SK-N-SH (cell line): ENCODE results near the gene C11orf86. TPM values are rescaled to one million over a fixed set of nuclear protein-coding genes. Genes with fewer than 3 reads are reported as not detected.

Experiments
- CTCF ChIA-PET: fragments of 300-600, 350-600 bp; formaldehyde crosslinking; extraction: SDS; loops from one replicate; lab custom pipeline; 2021; lab: Yijun Ruan, JAX
- POLR2A ChIA-PET: fragments of 350-600 bp; sonication (Branson Sonifier 250); formaldehyde crosslinking; extraction: SDS; loops from one replicate; lab custom pipeline; 2020; ENCODE audit warnings: antibody characterized with exemption, inconsistent platforms; lab: Yijun Ruan, JAX
- DNase-seq: peaks from one replicate; pipeline ENCODE4 v3.0.0; 2012
- H2AFZ ChIP-seq: fragments of 200-600 bp; sonication (generic); 2 replicates; pipeline ENCODE4 v1.8.1; 2016; ENCODE audit warnings: antibody characterized with exemption, mild to moderate bottlenecking, low read depth
- H3F3A ChIP-seq: fragments of 200-600 bp; sonication (generic); replicated peaks from 2 replicates; pipeline ENCODE3; 2016; ENCODE audit warnings: antibody characterized with exemption, mild to moderate bottlenecking; ENCODE audit not compliant: insufficient read depth
- H3K27ac ChIP-seq, 2 experiments: fragments of 200-500 bp in 1 of 2; fragments of 200-600 bp in 1 of 2; sonication (Bioruptor generic) in 1 of 2; sonication (generic), shearing (Covaris generic) in 1 of 2; 2 replicates each; pipeline versions ENCODE4 v1.5.1 to v1.6.1; 2014 to 2016; ENCODE audit warnings: low read depth in 2 of 2, inconsistent platforms in 1 of 2, low read length in 1 of 2, mild to moderate bottlenecking in 1 of 2, mixed read lengths in 1 of 2
- H3K27me3 ChIP-seq: fragments of 200-600 bp; sonication (generic), shearing (Covaris generic); 2 replicates; pipeline ENCODE4 v1.6.1; 2016; ENCODE audit warnings: mixed run types; ENCODE audit not compliant: insufficient read depth
- H3K36me3 ChIP-seq, 2 experiments: fragments of 200-500 bp in 1 of 2; fragments of 200-600 bp in 1 of 2; sonication (Bioruptor generic) in 1 of 2; sonication (generic) in 1 of 2; replicated peaks in 1 of 2; 2 replicates each; pipeline versions ENCODE3 to v1.5.1; 2014 to 2016; ENCODE audit warnings: low read length in 1 of 2, mild to moderate bottlenecking in 1 of 2; ENCODE audit not compliant: insufficient read depth in 2 of 2, control insufficient read depth in 1 of 2
- H3K4me1 ChIP-seq, 2 experiments: fragments of 200-500 bp in 1 of 2; fragments of 200-600 bp in 1 of 2; sonication (Bioruptor generic) in 1 of 2; sonication (generic), shearing (Covaris generic) in 1 of 2; 2 replicates each; pipeline versions ENCODE4 v1.5.1 to v1.6.1; 2014 to 2016; ENCODE audit warnings: low read depth in 1 of 2, low read length in 1 of 2, mixed run types in 1 of 2; ENCODE audit not compliant: insufficient read depth in 2 of 2, control insufficient read depth in 1 of 2
- H3K4me2 ChIP-seq: fragments of 200-600 bp; sonication (generic), shearing (Covaris generic); 2 replicates; pipeline ENCODE4 v1.6.1; 2017; ENCODE audit warnings: mixed run types
- H3K4me3 ChIP-seq, 2 experiments: fragments of 200-500 bp in 1 of 2; fragments of 200-600 bp in 1 of 2; sonication (Bioruptor generic) in 1 of 2; sonication (generic), shearing (Covaris generic) in 1 of 2; 2 replicates each; pipeline versions ENCODE4 v1.5.1 to v1.8.1; 2014 to 2016; ENCODE audit warnings: low read depth in 2 of 2, inconsistent platforms in 1 of 2, low read length in 1 of 2, mild to moderate bottlenecking in 1 of 2, mixed read lengths in 1 of 2, moderate library complexity in 1 of 2
- H3K79me2 ChIP-seq: fragments of 200-600 bp; sonication (generic); 2 replicates; pipeline ENCODE4 v1.8.1; 2017; ENCODE audit warnings: mild to moderate bottlenecking; ENCODE audit not compliant: insufficient read depth
- H3K9ac ChIP-seq: fragments of 200-600 bp; sonication (generic); 2 replicates; pipeline ENCODE4 v1.6.1; 2017; ENCODE audit warnings: mixed run types
- H3K9me2 ChIP-seq: fragments of 200-600 bp; sonication (generic); 2 replicates; pipeline ENCODE4 v1.6.1; 2017; ENCODE audit warnings: mixed run types
- H3K9me3 ChIP-seq: fragments of 200-600 bp; sonication (generic); 2 replicates; pipeline ENCODE4 v1.6.1; 2017; ENCODE audit warnings: mixed run types, mild to moderate bottlenecking, moderate library complexity
- H4K20me1 ChIP-seq: fragments of 200-600 bp; sonication (generic); 2 replicates; pipeline ENCODE4 v1.6.1; 2017; ENCODE audit warnings: mild to moderate bottlenecking, mixed run types; ENCODE audit not compliant: insufficient read depth
- CHD2 ChIP-seq: fragments of 150-350 bp; IDR thresholded peaks from 2 replicates; pipeline ENCODE4 v1.6.1; 2018; ENCODE audit warnings: low read length; ENCODE audit not compliant: partially characterized antibody
- CTCF ChIP-seq: fragments of 200-600 bp; sonication (generic); IDR thresholded peaks from 2 replicates; pipeline ENCODE4 v1.6.1; 2017; ENCODE audit warnings: antibody characterized with exemption, mild to moderate bottlenecking, moderate library complexity
- ELF1 ChIP-seq: IDR thresholded peaks from 2 replicates; pipeline ENCODE4 v1.4.0; 2012
- EP300 ChIP-seq, 2 experiments: IDR thresholded peaks; 2 replicates each; pipeline versions ENCODE4 v1.4.0 to v1.6.1; 2012; ENCODE audit warnings: borderline replicate concordance in 1 of 2, low read depth in 1 of 2, low read length in 1 of 2
- FOSL2 ChIP-seq: IDR thresholded peaks from 2 replicates; pipeline ENCODE4 v1.4.0; 2012; ENCODE audit warnings: low read depth, mild to moderate bottlenecking, moderate library complexity, borderline replicate concordance
- FOXM1 ChIP-seq: IDR thresholded peaks from 2 replicates; pipeline ENCODE4 v1.4.0; 2012; ENCODE audit warnings: low read depth, mild to moderate bottlenecking
- IRF3 ChIP-seq: fragments of 150-350 bp; IDR thresholded peaks from 2 replicates; pipeline ENCODE4 v1.6.1; 2016; ENCODE audit warnings: mild to moderate bottlenecking, low read depth, low read length
- JUND ChIP-seq: IDR thresholded peaks from 2 replicates; pipeline ENCODE4 v1.4.0; 2012
- MAX ChIP-seq: IDR thresholded peaks from 2 replicates; pipeline ENCODE4 v1.4.0; 2012; ENCODE audit warnings: low read depth
- MEF2A ChIP-seq: IDR thresholded peaks from 2 replicates; pipeline ENCODE4 v1.4.0; 2012; ENCODE audit warnings: low read depth, borderline replicate concordance
- NRF1 ChIP-seq: IDR thresholded peaks from 2 replicates; pipeline ENCODE4 v1.6.1; 2012; ENCODE audit warnings: low read depth, mild to moderate bottlenecking, low read length
- RCOR1 ChIP-seq: fragments of 150-350 bp; IDR thresholded peaks from 2 replicates; pipeline ENCODE4 v1.6.1; 2017; ENCODE audit warnings: antibody characterized with exemption, low read length
- RFX5 ChIP-seq: IDR thresholded peaks from 2 replicates; pipeline ENCODE4 v1.6.1; 2012; ENCODE audit warnings: mild to moderate bottlenecking, improper control_type of control experiment, low read length
- RXRA ChIP-seq: IDR thresholded peaks from 2 replicates; pipeline ENCODE4 v1.4.0; 2012; ENCODE audit warnings: low read depth, mild to moderate bottlenecking, borderline replicate concordance
- SMC3 ChIP-seq: IDR thresholded peaks from 2 replicates; pipeline ENCODE4 v1.6.1; 2012; ENCODE audit warnings: low read depth, low read length, improper control_type of control experiment
- TAF1 ChIP-seq: IDR thresholded peaks from 2 replicates; pipeline ENCODE4 v1.6.1; 2012; ENCODE audit warnings: low read depth, mild to moderate bottlenecking, low read length, moderate library complexity, borderline replicate concordance
- TCF12 ChIP-seq: IDR thresholded peaks from 2 replicates; pipeline ENCODE4 v1.4.0; 2012
- TEAD4 ChIP-seq: IDR thresholded peaks from 2 replicates; pipeline ENCODE4 v1.4.0; 2012; ENCODE audit warnings: mild to moderate bottlenecking, borderline replicate concordance; ENCODE audit not compliant: insufficient read depth
- USF1 ChIP-seq: IDR thresholded peaks from 2 replicates; pipeline ENCODE4 v1.4.0; 2012; ENCODE audit warnings: low read depth, borderline replicate concordance
- ZBTB33 ChIP-seq: IDR thresholded peaks from 2 replicates; pipeline ENCODE4 v1.4.0; 2012; ENCODE audit warnings: low read depth, borderline replicate concordance
- WGBS: methylation state at CpG from one replicate; pipeline ENCODE4 v1.1.6; 2017; ENCODE audit warnings: low lambda C conversion rate; 5-methylcytosine and 5-hydroxymethylcytosine counted together
- polyA plus RNA-seq, 3 experiments: library from polyadenylated mRNA; depleted of rRNA; stranded (reverse); fragments of >200 nt; gene quantifications; 2 replicates each; pipeline ENCODE4 v1.2.3, GENCODE V29; 2012

Gene C11orf86
- polyA plus RNA-seq, 1 of the 3 experiments (the other 2 are of a cell fraction), result 0.08 TPM

- no peak for TF ChIP-seq ELF1
- no peak for TF ChIP-seq IRF3
These were observed 41.6 kb upstream of the C11orf86 start (continued) for GRCh38 chr11:66933531-66933930.

GRCh38 chr11:66934950-66935779 lies 39.9 kb upstream of the C11orf86 start:
- no peaks in the 10 kb centered on the region for H3K9me3 ChIP-seq
- H3K4me3 ChIP-seq, result no peak overlapping the region
- WGBS, result 78% methylated on average over 9 of the region's 9 CpGs
- H3K4me2 ChIP-seq, result no peak overlapping the region
- no peaks in the 10 kb centered on the region for H4K20me1 ChIP-seq
- H3K27ac ChIP-seq, result no peak overlapping the region
- H3K27me3 ChIP-seq, result no peaks in the 10 kb centered on the region
- TF ChIP-seq CHD2 (no peak), TEAD4 (no peak), MAX (no peak), ZBTB33 (no peak), RCOR1 (no peak), JUND (no peak), EP300 (IDR thresholded peaks at IDR 0.05; ENCODE audit: borderline replicate concordance in 1 of 2, low read depth in 1 of 2, low read length in 1 of 2) (no peak), RFX5 (no peak), SMC3 (no peak), ELF1 (no peak), MEF2A (no peak), TCF12 (no peak), FOXM1 (no peak), TAF1 (no peak), CTCF (no peak), NRF1 (no peak), RXRA (no peak), USF1 (no peak), FOSL2 (no peak)
- H3K36me3 ChIP-seq, result no peaks in the 10 kb centered on the region
- H3F3A ChIP-seq, result no peaks in the 10 kb centered on the region
- no peak overlapping the region for H2AFZ ChIP-seq
- no peak overlapping the region for H3K9ac ChIP-seq
- H3K79me2 ChIP-seq, result no peaks in the 10 kb centered on the region
- ChIA-PET POLR2A (no interaction called here), CTCF (interaction anchor here (0.7 to 1.3 kb wide), 3 partner anchors 39 to 53 kb away, joined by 3 to 4 read pairs (median 3); no protein-coding TSS in a partner anchor)
- no peaks in the 10 kb centered on the region for H3K9me2 ChIP-seq
- H3K4me1 ChIP-seq, result peaks cover 0 to 12% of the 10 kb centered on the region in 2 experiments; a peak in 1 of 4 replicates
- no peak for DNase-seq
